ENCODE results near the gene POTEB3. TPM values are rescaled to one million over a fixed set of nuclear protein-coding genes. Genes with fewer than 3 reads are reported as not detected.

POTEB3 gene
- total and polyA plus RNA-seq, 10 of the 15 experiments (the other 5 are each of a cell fraction or from before 2014, with no cell fraction given) = not detected

Small RNAs within 50 kb of the gene (microRNA-seq; reads per million reads assigned to microRNA genes)
- gene MIR3118-3 = not detected

Small RNAs within 50 kb of the gene (small RNA-seq; reads per million reads assigned to genes)
- gene GRAMD4P6 = not detected
- not detected for gene MIR3118-3
- not detected for gene RF00026
